Midbrain (tissue), 1 donor: ENCODE data around the gene ZNF74.
"Not testable (repeated sequence)": the region's sequence is repeated elsewhere in the genome, so short reads cannot be mapped to it uniquely, and the experiment has no call there.

Experiments used
- DNase-seq: peaks from one replicate; lab custom pipeline; 2025; lab: John Stamatoyannopoulos, UW

ZNF74 gene

GRCh38 chr22:20448630-20449029 lies 54.7 kb downstream of the ZNF74 start:
- DNase-seq = no peak

GRCh38 chr22:20449819-20450550 lies 56.0 kb downstream of the ZNF74 start:
- DNase-seq = no peak

- DNase-seq = no peak
Observed at GRCh38 chr22:20450551-20450906, 56.6 kb downstream of the ZNF74 start.

GRCh38 chr22:20451129-20451778 lies 57.3 kb downstream of the ZNF74 start:
- DNase-seq = not testable (repeated sequence)

GRCh38 chr22:20451920-20452319 lies 58.0 kb downstream of the ZNF74 start:
- no peak for DNase-seq

- no peak for DNase-seq
Observed at GRCh38 chr22:20453222-20453621, 59.3 kb downstream of the ZNF74 start.

GRCh38 chr22:20455709-20456063 lies 61.7 kb downstream of the ZNF74 start:
- DNase-seq = no peak

GRCh38 chr22:20456064-20456721 lies 62.2 kb downstream of the ZNF74 start:
- DNase-seq = peak; percentile 75

GRCh38 chr22:20456722-20457076 lies 62.7 kb downstream of the ZNF74 start:
- DNase-seq = no peak

GRCh38 chr22:20457506-20458240 lies 63.7 kb downstream of the ZNF74 start:
- no peak for DNase-seq
